OCI-LY7 (cell line): ENCODE data around the gene HMG20A.

Experiments
- CTCF ChIP-seq: fragments of 200-600 bp; sonication (generic); conservative IDR thresholded peaks from 2 replicates; pipeline ENCODE4 v1.5.1; 2014; ENCODE audit warnings: mild to moderate bottlenecking, antibody characterized with exemption, low read length, moderate library complexity, mixed read lengths
- EZH2phosphoT487 ChIP-seq: fragments of 200-600 bp; sonication (generic); IDR thresholded peaks from 2 replicates; pipeline ENCODE4 v1.6.1; 2018; ENCODE audit warnings: low read depth, borderline replicate concordance, mild to moderate bottlenecking, mixed run types, antibody characterized with exemption, low read length, moderate library complexity, mixed read lengths

- TF ChIP-seq CTCF (no peak), EZH2phosphoT487 (no peak)
Observed at GRCh38 chr15:77495838-77496596, 75.3 kb downstream of the HMG20A start.
